Testis (tissue), 3 donors: Measurements from ENCODE around the gene PIK3R2. TPM values are rescaled to one million over a fixed set of nuclear protein-coding genes. Genes with fewer than 3 reads are reported as not detected.
A peak's percentile ranks its signal among the peaks of the same experiment; 100 is the strongest.

ENCODE experiments used
- DNase-seq: peaks from one replicate; pipeline ENCODE4 v3.0.0-alpha.2; 2019
- H3K27ac ChIP-seq, 2 donors: fragments of 200-600 bp; sonication (generic); one replicate each; pipeline ENCODE4 v1.5.1; 2019
- H3K27me3 ChIP-seq: fragments of 200-600 bp; sonication (generic); one replicate; pipeline ENCODE4 v1.5.1; 2019
- H3K36me3 ChIP-seq: fragments of 200-600 bp; sonication (generic); one replicate; pipeline ENCODE4 v1.5.1; 2017; ENCODE audit warnings: low read depth; ENCODE audit errors: missing control alignments
- H3K4me1 ChIP-seq: fragments of 200-600 bp; sonication (generic); one replicate; pipeline ENCODE4 v1.5.1; 2019
- H3K4me3 ChIP-seq, 2 donors: fragments of 200-600 bp; sonication (generic); one replicate each; pipeline ENCODE4 v1.5.1; 2017 to 2019
- H3K9me3 ChIP-seq: fragments of 200-600 bp; sonication (generic); one replicate; pipeline ENCODE4 v1.5.1; 2017
- POLR2A ChIP-seq: fragments of 450-650 bp; IDR thresholded peaks from one replicate; pipeline ENCODE4 v1.6.1; 2017; ENCODE audit warnings: antibody characterized with exemption, mild to moderate bottlenecking, moderate library complexity
- WGBS, 2 donors: methylation state at CpG; one replicate each; pipeline ENCODE4 v1.1.5; 2018; 5-methylcytosine and 5-hydroxymethylcytosine counted together
- intact Hi-C: fragments of 100-400 bp; cut with DNase I; formaldehyde crosslinking; loops from one replicate; pipeline ENCODE4 v1.15.1; 2023; ENCODE audit warnings: low total_unique reads
- polyA plus RNA-seq: library from polyadenylated mRNA; stranded (reverse); fragments of 350-450 nt; fragmentation: Illumina TruSeq; extraction: RNeasy Lipid Tissue Mini Kit (QIAGEN cat#74804); gene quantifications from one replicate; pipeline ENCODE4 v1.2.3, GENCODE V29; 2014; ENCODE audit warnings: low read depth, low replicate concordance; ENCODE audit not compliant: insufficient read depth
- total RNA-seq, 2 donors: library from RNA; depleted of rRNA; stranded (reverse); fragments of >200 nt; gene quantifications; one replicate each; pipeline ENCODE4 v1.2.3, GENCODE V29; 2016
- TF ChIP-seq, protein P1 (sequence below), 3 experiments: fragments of 450-650 bp in 2 of 3; fragments of 200-600 bp in 1 of 3; sonication (generic) in 1 of 3; IDR thresholded peaks; one replicate each; pipeline ENCODE4 v1.5.1; 2016 to 2019; ENCODE audit warnings: antibody characterized with exemption in 3 of 3, mild to moderate bottlenecking in 2 of 3, moderate library complexity in 1 of 3

Gene PIK3R2
- total and polyA plus RNA-seq, 3 donors from 2014 or later, result 21.0 to 94.3 (median 87.6) TPM

DNA sequence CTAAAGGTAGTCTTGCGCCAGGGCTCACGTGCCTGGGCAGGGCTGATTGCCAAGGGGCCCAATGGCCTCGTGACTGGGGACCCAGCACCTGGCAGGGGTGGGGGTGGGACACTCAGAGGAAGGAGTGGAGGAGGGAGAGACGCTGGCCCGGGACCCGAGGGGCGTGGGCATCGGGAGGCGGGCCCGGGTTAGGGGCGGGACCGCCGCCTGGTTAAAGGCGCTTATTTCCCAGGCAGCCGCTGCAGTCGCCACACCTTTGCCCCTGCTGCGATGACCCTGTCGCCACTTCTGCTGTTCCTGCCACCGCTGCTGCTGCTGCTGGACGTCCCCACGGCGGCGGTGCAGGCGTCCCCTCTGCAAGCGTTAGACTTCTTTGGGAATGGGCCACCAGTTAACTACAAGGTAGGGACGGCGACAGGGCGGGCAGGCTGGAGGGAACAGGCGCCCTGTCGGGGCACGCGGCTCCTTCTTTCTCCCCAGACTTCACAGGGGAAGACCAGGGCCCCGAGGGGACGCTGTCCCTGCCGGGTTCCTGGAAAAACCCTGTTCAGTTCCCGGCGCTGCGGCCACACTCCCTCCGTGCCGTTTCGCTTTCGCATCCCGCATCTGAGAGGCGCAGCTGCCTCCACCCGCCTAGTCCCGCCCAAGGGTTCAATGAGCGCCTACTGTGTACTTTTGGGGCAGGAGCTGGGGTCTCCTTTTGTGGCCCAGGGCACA lies 20.8 kb downstream of the PIK3R2 start, which contains the start of gene IFI30:
Gene IFI30, plus strand, starts transcription at position 242 of the 717 bp plus-strand sequence. Its CDS starts 29 bp downstream, at position 271.
- intact Hi-C loops, result no loop called here
- Histone ChIP-seq H3K36me3 (no peaks in the 10 kb centered on the region), H3K27me3 (no peaks in the 10 kb centered on the region), H3K27ac (peak within 1 kb of the TSS in 1 of 2 donors; percentile 26), H3K4me1 (peaks cover 9% of the 10 kb centered on the region), H3K9me3 (no peaks in the 10 kb centered on the region), H3K4me3 (peak within 1 kb of the TSS; percentile 55 to 65)
- DNase-seq, result peak; percentile 62
- WGBS, 2 donors, result 1 to 2% methylated on average over 13 to 47 of the region's 47 CpGs
- TF ChIP-seq POLR2A, result no peak
- TF ChIP-seq, protein P1, sequence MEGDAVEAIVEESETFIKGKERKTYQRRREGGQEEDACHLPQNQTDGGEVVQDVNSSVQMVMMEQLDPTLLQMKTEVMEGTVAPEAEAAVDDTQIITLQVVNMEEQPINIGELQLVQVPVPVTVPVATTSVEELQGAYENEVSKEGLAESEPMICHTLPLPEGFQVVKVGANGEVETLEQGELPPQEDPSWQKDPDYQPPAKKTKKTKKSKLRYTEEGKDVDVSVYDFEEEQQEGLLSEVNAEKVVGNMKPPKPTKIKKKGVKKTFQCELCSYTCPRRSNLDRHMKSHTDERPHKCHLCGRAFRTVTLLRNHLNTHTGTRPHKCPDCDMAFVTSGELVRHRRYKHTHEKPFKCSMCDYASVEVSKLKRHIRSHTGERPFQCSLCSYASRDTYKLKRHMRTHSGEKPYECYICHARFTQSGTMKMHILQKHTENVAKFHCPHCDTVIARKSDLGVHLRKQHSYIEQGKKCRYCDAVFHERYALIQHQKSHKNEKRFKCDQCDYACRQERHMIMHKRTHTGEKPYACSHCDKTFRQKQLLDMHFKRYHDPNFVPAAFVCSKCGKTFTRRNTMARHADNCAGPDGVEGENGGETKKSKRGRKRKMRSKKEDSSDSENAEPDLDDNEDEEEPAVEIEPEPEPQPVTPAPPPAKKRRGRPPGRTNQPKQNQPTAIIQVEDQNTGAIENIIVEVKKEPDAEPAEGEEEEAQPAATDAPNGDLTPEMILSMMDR (IDR thresholded peaks at IDR 0.05), result no peak

DNA sequence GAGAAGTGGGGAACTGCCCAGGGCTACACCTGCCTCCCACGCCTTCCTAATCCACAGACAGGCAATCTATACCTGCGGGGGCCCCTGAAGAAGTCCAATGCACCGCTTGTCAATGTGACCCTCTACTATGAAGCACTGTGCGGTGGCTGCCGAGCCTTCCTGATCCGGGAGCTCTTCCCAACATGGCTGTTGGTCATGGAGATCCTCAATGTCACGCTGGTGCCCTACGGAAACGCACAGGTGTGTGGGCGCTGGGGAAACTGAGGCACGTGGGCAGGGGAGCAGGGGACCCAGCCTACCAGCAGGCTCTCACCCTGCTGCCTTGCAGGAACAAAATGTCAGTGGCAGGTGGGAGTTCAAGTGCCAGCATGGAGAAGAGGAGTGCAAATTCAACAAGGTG lies 22.0 kb downstream of the PIK3R2 start:
- 90 to 92% methylated on average over 4 to 11 of the region's 11 CpGs for WGBS, 2 donors
- DNase-seq, result no peak
- intact Hi-C loops, result no loop called here
- no peak for TF ChIP-seq POLR2A
- TF ChIP-seq, protein P1 (IDR thresholded peaks at IDR 0.05), result no peak
- Histone ChIP-seq H3K4me3 (no peak overlapping the region), H3K27me3 (no peaks in the 10 kb centered on the region), H3K36me3 (no peaks in the 10 kb centered on the region), H3K9me3 (no peaks in the 10 kb centered on the region), H3K27ac (no peak overlapping the region), H3K4me1 (peaks cover 9% of the 10 kb centered on the region)

DNA sequence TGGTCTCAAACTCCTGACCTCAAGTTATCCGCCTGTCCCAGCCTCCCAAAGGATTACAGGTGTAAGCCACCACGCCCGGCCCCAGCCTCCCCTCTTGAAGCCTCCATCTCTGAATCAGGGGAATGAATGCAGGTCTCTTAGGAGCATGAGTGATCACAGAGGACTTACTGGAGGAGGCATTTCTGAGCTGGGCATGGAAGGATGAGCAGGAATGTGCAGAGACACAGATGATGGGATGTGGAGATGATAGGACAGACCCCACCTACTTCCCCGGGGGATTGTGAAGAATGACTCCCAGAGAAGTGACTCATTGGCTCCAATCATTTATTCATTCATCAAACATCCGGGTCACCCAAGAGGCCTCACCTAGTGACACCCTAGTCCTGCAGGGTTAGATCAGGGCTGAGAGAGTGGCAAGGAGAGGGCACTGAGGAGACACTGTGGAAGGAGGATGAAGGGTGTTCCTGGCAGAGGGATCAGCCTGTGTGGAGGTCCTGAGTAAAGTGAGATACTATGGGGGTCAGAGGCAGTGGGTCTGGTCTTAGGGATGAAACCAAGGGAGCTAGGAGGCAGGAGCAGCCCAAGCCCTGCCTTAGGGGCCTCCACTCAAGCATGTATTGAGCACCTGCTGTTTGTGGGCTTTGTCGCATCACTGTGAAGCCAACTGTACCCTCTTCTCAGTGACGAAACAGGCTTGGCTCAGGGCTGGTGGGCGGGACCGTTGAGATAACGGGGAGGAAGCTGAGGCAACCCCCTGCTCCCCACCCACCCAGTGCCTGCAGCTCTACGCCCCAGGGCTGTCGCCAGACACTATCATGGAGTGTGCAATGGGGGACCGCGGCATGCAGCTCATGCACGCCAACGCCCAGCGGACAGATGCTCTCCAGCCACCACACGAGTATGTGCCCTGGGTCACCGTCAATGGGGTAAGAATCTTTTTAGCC lies 23.7 kb downstream of the PIK3R2 start:
- no peak overlapping the region for H3K27ac ChIP-seq
- H3K9me3 ChIP-seq, result no peaks in the 10 kb centered on the region
- H3K27me3 ChIP-seq, result no peaks in the 10 kb centered on the region
- no peak overlapping the region for H3K4me3 ChIP-seq
- intact Hi-C loops, result no loop called here
- no peak for DNase-seq
- H3K4me1 ChIP-seq, result peaks cover 9% of the 10 kb centered on the region
- 88% methylated on average over 18 of the region's 19 CpGs for WGBS, 2 donors
- H3K36me3 ChIP-seq, result no peaks in the 10 kb centered on the region
- TF ChIP-seq, protein P1 (IDR thresholded peaks at IDR 0.05), result no peak
- TF ChIP-seq POLR2A, result no peak

DNA sequence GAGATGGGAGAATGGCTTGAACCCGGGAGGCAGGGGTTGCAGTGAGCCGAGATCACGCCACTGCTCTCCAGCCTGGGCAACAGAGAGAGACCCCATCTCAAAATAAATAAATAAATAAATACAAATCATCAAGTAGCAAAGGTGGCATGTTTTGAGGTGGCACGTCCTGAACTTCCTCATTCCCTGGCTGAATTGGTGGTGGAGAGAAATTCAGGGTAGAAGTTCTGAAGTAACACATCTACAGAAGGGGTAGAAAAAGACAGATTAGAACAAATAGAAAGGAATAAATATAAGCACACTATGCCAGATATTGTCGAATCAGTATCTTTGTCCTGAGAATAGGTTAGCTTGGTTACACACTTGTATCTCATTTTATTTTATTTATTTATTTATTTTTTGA lies 27.0 kb downstream of the PIK3R2 start:
- H3K9me3 ChIP-seq, result no peaks in the 10 kb centered on the region
- H3K27ac ChIP-seq, result no peak overlapping the region
- H3K4me3 ChIP-seq, result no peak overlapping the region
- WGBS, 2 donors, result 92 to 95% methylated on average over 5 of the region's 5 CpGs
- intact Hi-C loops, result no loop called here
- DNase-seq, result no peak
- TF ChIP-seq, protein P1 (IDR thresholded peaks at IDR 0.05), result no peak
- TF ChIP-seq POLR2A, result no peak
- no peaks in the 10 kb centered on the region for H3K36me3 ChIP-seq
- no peaks in the 10 kb centered on the region for H3K27me3 ChIP-seq
- no peaks in the 10 kb centered on the region for H3K4me1 ChIP-seq
